Measurements from ENCODE around the gene RHBG. TPM values are rescaled to one million over a fixed set of nuclear protein-coding genes. Genes with fewer than 3 reads are reported as not detected.

RHBG gene
- total RNA-seq, 2 experiments from 2014 or later: not detected

DNA sequence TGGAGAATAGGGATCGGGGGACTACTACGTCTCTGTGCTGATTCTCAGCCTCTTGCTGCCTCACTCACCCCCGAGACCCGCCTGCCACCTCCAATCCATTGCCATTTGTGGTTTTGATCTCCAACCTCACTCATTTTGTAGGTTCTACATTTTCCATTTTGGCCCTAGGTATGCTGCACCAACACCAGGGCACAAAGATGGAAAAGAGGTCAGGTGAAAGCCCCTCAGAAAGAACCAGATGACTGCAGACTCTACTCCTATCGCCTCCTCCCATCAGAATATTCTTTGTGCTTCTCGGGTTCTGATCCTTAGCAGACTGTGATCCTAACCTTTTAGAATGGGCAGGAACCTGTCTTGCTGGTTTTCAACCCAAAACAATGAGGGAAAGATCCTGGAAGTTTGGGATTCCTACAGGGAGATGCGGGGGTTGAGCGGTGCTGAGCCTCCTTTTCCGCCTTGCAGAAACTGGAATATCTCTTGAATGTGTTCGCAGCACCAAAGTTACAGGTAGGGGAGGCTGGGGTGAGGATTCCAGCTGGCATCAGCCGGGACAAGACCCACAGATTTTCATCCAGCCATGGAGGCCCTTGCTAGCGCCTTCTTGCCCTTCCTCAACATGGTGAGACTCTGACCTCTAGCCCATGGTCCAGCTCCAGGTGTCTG is 53.1 kb downstream of the RHBG start:
- POLR2A ChIA-PET: interaction anchor here (1.1 to 1.2 kb wide), 2 partner anchors 35 to 37 kb away, joined by 3 to 4 read pairs; no protein-coding TSS in a partner anchor

GRCh38 chr1:156422602-156423091 is 53.6 kb downstream of the RHBG start:
- CTCF ChIA-PET: interaction anchor here (1.4 to 3.3 kb wide), 2 partner anchors 23 to 37 kb away, joined by 5 to 15 read pairs; no protein-coding TSS in a partner anchor
- peaks cover 0 to 18% of the 10 kb centered on the region in 2 experiments for H3K9me3 ChIP-seq (ENCODE audit: control insufficient read depth in 1 of 2, insufficient read depth in 1 of 2, low read length in 2 of 2)
- Mint-ChIP-seq H3K27ac (no peak overlapping the region), H3K27me3 (peaks cover 95% of the 10 kb centered on the region), H3K9me3 (no peaks in the 10 kb centered on the region), H3K36me3 (ENCODE audit: low read depth) (no peaks in the 10 kb centered on the region), H3K4me1 (ENCODE audit: low read depth) (peaks cover 26% of the 10 kb centered on the region), H3K4me3 (peak overlapping the region; percentile 78)
- TF ChIP-seq, protein P1, sequence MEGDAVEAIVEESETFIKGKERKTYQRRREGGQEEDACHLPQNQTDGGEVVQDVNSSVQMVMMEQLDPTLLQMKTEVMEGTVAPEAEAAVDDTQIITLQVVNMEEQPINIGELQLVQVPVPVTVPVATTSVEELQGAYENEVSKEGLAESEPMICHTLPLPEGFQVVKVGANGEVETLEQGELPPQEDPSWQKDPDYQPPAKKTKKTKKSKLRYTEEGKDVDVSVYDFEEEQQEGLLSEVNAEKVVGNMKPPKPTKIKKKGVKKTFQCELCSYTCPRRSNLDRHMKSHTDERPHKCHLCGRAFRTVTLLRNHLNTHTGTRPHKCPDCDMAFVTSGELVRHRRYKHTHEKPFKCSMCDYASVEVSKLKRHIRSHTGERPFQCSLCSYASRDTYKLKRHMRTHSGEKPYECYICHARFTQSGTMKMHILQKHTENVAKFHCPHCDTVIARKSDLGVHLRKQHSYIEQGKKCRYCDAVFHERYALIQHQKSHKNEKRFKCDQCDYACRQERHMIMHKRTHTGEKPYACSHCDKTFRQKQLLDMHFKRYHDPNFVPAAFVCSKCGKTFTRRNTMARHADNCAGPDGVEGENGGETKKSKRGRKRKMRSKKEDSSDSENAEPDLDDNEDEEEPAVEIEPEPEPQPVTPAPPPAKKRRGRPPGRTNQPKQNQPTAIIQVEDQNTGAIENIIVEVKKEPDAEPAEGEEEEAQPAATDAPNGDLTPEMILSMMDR (IDR thresholded peaks at IDR 0.05): no peak
- peaks cover 30% of the 10 kb centered on the region for H3K4me1 ChIP-seq (ENCODE audit: insufficient read depth, low read length)
- ATAC-seq (ENCODE audit: poor library complexity): no peak
- intact Hi-C loops (cut with DNase I, micrococcal nuclease): no loop called here
- no peak overlapping the region for H3K27ac ChIP-seq (ENCODE audit: low read depth in 1 of 2, low read length in 2 of 2)
- POLR2A ChIA-PET: interaction anchor here (1.2 to 1.3 kb wide), 2 partner anchors 10 to 35 kb away, joined by 4 read pairs; no protein-coding TSS in a partner anchor
- no peak overlapping the region for H3K4me3 ChIP-seq (ENCODE audit: low read length)
- peaks cover 57 to 81% of the 10 kb centered on the region in 2 experiments for H3K27me3 ChIP-seq (ENCODE audit: control insufficient read depth in 1 of 2, insufficient read depth in 2 of 2, low read length in 2 of 2)
- H3K36me3 ChIP-seq (ENCODE audit: insufficient read depth, low read length): no peaks in the 10 kb centered on the region
- DNase-seq: no peak

More for the DNA sequence above, 53.1 kb downstream of the RHBG start:
- no peaks in the 10 kb centered on the region for H3K36me3 ChIP-seq (ENCODE audit: insufficient read depth, low read length)
- no peak overlapping the region for H3K27ac Mint-ChIP-seq
- DNase-seq (no peak), ATAC-seq (ENCODE audit: poor library complexity) (no peak)
- H3K27me3 Mint-ChIP-seq: peaks cover 95% of the 10 kb centered on the region
- peaks cover 0 to 18% of the 10 kb centered on the region in 2 experiments for H3K9me3 ChIP-seq (ENCODE audit: control insufficient read depth in 1 of 2, insufficient read depth in 1 of 2, low read length in 2 of 2)
- H3K4me3 Mint-ChIP-seq: peak overlapping the region; percentile 78
- no peak overlapping the region for H3K27ac ChIP-seq (ENCODE audit: low read depth in 1 of 2, low read length in 2 of 2)
- H3K27me3 ChIP-seq (ENCODE audit: control insufficient read depth in 1 of 2, insufficient read depth in 2 of 2, low read length in 2 of 2): peaks cover 53 to 82% of the 10 kb centered on the region in 2 experiments
- H3K4me3 ChIP-seq (ENCODE audit: low read length): peak overlapping the region; percentile 65
- H3K36me3 Mint-ChIP-seq (ENCODE audit: low read depth): no peaks in the 10 kb centered on the region
- H3K4me1 Mint-ChIP-seq (ENCODE audit: low read depth): peaks cover 26% of the 10 kb centered on the region
- H3K4me1 ChIP-seq (ENCODE audit: insufficient read depth, low read length): peaks cover 30% of the 10 kb centered on the region
- H3K9me3 Mint-ChIP-seq: no peaks in the 10 kb centered on the region
- intact Hi-C loops (cut with DNase I, micrococcal nuclease): loop anchor here in 1 of 2 experiments (2.0 kb wide), 1 partner anchor 13 kb away; no protein-coding TSS in a partner anchor
- TF ChIP-seq, protein P1 (IDR thresholded peaks at IDR 0.05): no peak
- CTCF ChIA-PET: interaction anchor here (1.4 to 3.3 kb wide), 2 partner anchors 23 to 36 kb away, joined by 5 to 15 read pairs; no protein-coding TSS in a partner anchor

DNA sequence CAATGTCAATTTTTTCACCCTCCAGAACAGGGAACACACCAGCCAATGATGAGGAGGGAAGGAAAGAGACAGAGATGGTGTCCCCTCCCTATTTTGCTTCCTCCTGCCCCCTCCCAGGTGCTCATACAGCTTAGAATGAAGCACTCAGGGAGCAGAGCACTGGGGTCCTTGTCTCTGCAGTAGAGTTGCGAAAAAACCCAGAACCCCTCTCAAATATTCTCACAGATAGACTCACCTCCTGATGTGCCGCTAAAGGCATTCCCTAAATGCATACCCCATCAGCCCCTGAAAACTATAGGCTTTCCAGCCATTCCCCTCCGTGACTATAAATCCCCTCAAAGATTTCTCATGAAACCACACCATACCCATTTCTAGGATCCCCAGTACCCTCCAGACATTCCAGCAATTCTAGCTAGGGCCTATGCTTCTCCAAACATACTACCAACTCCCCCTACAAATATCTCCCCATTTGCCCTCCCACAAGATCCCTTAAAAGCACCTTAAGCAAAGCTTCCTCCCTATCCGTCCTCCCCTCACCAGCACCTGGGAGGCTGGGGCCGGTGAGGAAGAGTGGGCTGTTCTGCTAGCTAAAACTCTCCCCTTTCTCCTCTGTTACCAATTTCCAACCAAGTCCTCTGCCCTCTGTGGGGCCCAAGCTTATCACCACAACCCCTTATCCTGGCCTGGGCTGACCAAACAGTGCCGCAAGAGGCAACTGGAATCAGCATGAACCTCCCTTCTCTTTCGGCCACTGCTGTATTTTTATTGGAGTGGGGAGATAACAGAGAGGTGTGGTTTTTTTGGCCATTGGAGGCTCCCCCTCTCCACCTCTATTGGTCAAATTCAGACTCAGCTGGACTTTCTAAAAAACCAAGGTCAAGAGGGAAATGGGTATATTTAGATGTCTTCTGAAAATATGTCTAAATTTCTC is 54.7 kb downstream of the RHBG start:
- no peaks in the 10 kb centered on the region for H3K9me3 Mint-ChIP-seq
- H3K4me3 ChIP-seq (ENCODE audit: low read length): no peak overlapping the region
- CTCF ChIA-PET: interaction anchor here (1.4 to 3.3 kb wide), 2 partner anchors 22 to 38 kb away, joined by 5 to 15 read pairs; no protein-coding TSS in a partner anchor
- ATAC-seq (ENCODE audit: poor library complexity) (no peak), DNase-seq (no peak)
- intact Hi-C loops (cut with DNase I, micrococcal nuclease): no loop called here
- peaks cover 66 to 90% of the 10 kb centered on the region in 2 experiments for H3K27me3 ChIP-seq (ENCODE audit: control insufficient read depth in 1 of 2, insufficient read depth in 2 of 2, low read length in 2 of 2)
- H3K36me3 Mint-ChIP-seq (ENCODE audit: low read depth): no peaks in the 10 kb centered on the region
- POLR2A ChIA-PET: interaction anchor here (1.2 to 1.3 kb wide), 2 partner anchors 9 to 34 kb away, joined by 4 read pairs; no protein-coding TSS in a partner anchor
- H3K4me3 Mint-ChIP-seq: no peak overlapping the region
- H3K9me3 ChIP-seq (ENCODE audit: control insufficient read depth in 1 of 2, insufficient read depth in 1 of 2, low read length in 2 of 2): peaks cover 0 to 18% of the 10 kb centered on the region in 2 experiments
- H3K4me1 Mint-ChIP-seq (ENCODE audit: low read depth): peaks cover 26% of the 10 kb centered on the region
- peaks cover 30% of the 10 kb centered on the region for H3K4me1 ChIP-seq (ENCODE audit: insufficient read depth, low read length)
- peaks cover 95% of the 10 kb centered on the region for H3K27me3 Mint-ChIP-seq
- H3K27ac ChIP-seq (ENCODE audit: low read depth in 1 of 2, low read length in 2 of 2): no peak overlapping the region
- TF ChIP-seq, protein P1 (IDR thresholded peaks at IDR 0.05): no peak
- no peaks in the 10 kb centered on the region for H3K36me3 ChIP-seq (ENCODE audit: insufficient read depth, low read length)
- H3K27ac Mint-ChIP-seq: no peak overlapping the region

Data from CD4-positive, alpha-beta T cell (primary cell).